Activated CD8-positive, alpha-beta memory T cell treated with anti-CD3 and anti-CD28 coated beads for 1 hour (primary cell): ENCODE results near the gene CRIM1.

ENCODE experiments used
- DNase-seq, 2 donors: peaks; one replicate each; pipeline ENCODE4 v3.0.0-alpha.2; 2020; ENCODE audit warnings: low read depth in 1 of 2; ENCODE audit errors: extremely low read depth in 1 of 2

CRIM1 gene

DNA sequence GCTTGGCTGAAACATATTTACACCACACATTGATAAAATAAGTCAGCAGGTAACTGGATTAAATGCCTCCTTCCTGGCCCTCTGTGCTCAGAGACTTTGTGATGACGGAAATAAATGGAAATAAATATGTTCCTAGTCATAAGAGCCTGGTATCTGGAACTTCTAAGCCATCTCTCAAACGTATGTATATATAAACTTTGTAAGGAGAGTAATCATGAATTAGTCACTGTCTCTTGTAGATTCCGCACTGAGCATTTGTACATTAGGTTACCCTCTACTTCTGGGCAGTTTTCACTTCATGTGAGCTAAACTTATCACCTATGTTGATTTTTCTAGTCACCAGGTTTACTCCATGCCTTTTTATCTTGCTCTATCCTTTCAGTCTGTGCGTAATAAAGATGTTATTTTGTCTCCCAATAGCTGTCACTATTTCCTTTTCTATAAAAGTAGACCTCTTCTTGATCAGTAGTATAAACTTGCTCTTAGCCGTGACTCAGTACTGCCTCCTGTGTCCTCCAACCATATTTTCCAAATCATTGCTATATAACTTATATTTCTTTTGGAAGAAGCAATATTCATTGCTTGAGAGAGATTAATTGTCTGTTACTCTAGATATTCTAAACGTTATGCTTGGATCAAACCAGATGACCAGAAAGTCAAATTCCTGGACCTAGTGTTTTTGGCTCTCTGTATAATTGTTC is 189.2 kb downstream of the CRIM1 start:
- DNase-seq, result no peak

DNA sequence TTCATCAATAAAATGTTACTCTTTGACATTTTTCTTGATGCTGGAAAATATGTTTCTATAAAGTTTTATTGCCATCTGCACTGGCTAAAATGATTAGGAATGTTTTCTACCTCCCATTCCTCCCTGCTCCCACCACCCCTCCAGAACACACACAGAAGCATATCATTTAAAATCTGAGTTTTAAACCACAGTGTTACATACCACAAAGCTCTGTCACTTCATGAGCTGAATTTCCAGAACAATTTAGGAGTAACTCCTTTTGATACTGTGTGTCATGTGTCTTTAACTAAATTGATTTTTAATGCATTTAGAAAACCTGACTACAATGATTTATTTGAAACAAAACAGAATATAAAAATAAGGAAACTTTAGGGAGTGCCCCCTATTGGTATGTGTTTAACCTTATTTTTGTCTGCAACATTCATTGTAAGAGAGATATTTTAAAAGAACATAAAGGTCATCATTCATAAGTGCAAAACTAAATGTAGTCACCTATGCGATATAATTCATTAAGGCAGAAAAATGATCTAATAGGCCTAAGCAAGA is 190.4 kb downstream of the CRIM1 start:
- no peak for DNase-seq

- no peak for DNase-seq
These were observed 192.3 kb downstream of the CRIM1 start for GRCh38 chr2:36547906-36548305.

DNA sequence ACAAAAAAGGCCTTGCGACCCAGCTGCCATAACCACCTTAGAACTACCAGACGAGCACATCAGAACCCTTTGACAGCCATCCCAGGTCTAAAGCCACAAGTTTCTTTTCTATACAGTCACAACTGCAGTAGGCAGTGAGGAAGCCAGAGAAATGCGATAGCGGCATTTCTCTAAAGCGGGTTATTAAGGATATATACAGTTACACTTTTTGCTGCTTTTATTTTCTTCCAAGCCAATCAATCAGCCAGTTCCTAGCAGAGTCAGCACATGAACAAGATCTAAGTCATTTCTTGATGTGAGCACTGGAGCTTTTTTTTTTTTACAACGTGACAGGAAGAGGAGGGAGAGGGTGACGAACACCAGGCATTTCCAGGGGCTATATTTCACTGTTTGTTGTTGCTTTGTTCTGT is 193.6 kb downstream of the CRIM1 start:
- no peak for DNase-seq

DNA sequence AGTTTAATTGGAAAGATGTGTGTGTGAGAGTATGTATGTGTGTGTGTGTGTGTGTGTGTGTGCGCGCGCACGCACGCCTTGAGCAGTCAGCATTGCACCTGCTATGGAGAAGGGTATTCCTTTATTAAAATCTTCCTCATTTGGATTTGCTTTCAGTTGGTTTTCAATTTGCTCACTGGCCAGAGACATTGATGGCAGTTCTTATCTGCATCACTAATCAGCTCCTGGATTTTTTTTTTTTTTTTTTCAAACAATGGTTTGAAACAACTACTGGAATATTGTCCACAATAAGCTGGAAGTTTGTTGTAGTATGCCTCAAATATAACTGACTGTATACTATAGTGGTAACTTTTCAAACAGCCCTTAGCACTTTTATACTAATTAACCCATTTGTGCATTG is 194.4 kb downstream of the CRIM1 start:
- no peak for DNase-seq

DNA sequence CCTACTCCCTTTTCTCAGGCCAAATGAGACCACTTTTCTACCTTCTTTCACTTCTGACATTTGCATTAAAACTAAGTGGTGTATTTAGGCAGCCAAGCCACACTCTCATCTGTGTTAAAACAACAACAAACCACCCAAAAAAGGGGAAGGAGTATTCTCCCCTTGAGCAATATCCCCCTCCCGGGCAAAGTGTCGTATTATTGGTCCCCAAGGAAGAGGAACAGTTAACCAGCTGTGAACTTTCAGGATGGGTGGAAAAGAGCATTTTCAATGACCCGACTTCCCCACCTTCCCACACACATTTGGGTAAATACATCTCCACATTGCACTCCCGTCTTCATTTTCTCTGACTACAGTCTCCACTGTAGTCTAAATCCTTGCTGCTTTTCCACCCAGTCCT is 198.1 kb downstream of the CRIM1 start:
- no peak for DNase-seq

DNA sequence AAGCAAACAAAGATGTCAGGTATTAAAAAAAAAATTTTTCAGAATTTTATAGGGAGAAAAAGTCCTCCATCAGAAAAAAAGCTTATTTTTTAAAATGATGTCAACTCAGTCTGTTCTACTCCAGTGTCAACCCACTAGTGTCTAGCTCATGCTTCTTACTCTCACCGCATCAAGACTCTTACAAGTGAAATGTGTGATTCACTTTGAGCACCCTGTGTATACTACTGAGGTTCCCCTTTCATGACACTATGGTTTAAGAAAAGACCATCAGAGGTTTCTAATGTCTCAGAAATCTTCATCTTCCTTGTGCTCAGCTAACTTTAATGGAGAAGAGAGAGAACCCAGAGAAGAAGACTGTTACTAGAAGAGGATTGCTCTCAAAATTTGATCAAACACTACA is 199.0 kb downstream of the CRIM1 start:
- DNase-seq, result no peak

DNA sequence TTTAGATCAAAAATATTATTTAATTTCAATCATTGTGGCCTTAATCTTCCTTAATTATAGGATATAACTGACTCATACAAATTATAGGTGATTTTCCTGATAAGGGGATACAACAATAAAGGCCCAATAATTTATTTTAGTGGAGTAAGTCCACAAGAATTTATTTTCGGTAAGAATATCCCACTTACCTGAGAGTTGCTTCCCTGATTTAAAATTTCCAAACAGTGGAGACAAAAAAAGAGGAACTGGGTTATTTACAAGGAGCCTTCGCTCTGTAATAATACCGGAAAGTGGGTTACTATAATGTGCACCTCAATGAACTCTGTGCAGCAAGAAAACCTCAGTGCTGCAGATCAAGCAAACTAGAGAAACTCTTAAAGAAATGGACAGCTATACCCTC is 200.2 kb downstream of the CRIM1 start:
- no peak for DNase-seq

GRCh38 chr2:36556842-36557241 is 201.3 kb downstream of the CRIM1 start:
- DNase-seq, result no peak

DNA sequence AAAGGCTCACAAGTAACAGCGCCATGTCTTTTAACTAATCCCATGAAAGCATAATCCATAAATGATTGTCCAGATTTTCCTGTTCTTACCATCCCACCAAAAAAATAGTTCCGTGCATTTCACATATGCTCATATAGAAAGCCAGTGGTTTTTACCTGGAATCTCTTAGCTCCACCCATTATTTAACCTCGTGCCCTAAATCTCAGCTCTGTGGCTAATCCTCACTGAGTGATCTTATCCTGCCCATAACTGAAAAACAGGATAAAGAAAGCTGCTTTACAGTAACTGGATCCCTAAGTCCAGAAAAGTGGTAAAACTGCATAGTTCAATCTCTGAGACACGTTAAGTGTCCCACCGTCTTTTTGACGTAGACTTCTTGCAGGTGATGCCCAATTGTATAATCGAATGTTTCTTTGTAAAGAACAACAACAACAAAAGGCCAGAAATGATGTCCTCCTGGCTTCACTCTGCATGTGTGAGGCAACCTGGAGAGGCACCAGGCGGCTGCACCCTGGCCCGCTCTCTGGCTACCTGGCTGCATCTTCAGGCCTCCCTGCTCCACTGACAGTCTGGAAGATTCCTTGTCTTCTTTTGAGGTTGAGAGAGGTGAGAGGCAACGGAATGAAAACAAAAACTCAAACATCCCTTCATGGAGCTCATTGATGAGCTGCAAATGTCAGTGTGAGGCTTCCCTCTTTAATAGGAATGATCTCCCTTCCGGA is 203.8 kb downstream of the CRIM1 start:
- DNase-seq, result no peak

DNA sequence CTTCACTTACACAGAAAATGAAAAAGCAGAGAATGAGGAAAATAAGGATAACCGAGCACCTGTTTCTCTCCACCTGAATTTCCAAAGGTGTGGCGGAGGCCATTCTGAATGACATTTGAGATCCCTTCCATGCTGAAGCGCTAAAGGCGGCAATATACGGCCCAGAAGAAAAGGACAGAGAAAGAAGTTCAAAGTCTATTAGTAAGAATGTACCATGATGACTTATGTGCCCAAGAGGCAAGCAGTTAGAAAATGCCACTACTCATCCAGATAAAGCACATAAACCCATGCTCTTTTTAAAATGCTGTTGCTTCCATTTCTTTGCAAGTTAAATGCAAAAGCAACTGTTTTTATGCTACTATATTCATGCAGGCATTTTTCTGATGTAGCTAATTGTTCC is 205.1 kb downstream of the CRIM1 start:
- DNase-seq, result no peak

- no peak for DNase-seq
These were observed 205.8 kb downstream of the CRIM1 start for GRCh38 chr2:36561237-36561944.

DNA sequence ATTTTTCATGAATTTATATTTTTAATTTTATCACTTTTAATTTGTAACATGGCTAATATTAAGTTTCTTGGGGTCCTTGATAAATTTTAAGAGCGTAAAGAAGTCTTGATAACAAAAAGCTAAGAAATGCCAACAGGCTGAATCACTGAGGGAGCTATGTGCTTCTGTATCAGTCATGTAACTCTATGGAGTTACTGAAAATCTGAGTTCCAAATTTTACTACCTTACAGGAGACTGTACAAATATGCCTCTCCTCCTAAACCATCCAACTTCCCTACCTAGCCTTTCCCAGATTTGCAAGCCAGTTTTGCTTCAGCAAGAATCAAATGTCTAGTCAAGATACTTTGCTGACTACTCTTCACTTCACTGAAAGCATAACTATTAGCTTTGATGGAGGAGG is 206.7 kb downstream of the CRIM1 start:
- no peak for DNase-seq

GRCh38 chr2:36562973-36563532 is 207.5 kb downstream of the CRIM1 start:
- DNase-seq, result no peak

DNA sequence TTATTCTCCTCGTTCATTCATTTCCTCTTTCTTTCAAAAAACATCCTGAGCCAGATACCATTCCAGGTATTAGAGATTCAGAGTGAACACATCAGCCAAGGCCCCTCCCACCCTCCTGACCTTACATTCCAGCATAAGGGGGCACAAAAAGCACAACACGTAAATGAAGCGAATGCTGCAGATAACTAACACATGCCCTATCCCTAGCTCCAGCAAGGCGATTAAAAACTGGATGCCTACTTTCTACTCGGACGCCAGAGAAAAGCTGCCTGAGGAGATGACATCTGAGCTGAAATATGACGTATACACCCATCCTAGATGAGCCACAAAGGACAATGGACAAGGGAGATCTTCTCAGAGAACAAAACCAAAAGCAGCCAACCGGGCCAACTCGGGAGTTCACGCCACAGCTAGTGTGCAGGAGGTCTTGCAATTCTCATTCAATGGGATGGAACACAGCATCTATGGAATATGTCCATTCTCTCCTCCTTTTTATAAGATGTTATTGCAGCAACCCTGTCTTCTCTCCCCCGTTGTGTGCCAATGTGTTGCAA is 208.9 kb downstream of the CRIM1 start:
- no peak for DNase-seq

DNA sequence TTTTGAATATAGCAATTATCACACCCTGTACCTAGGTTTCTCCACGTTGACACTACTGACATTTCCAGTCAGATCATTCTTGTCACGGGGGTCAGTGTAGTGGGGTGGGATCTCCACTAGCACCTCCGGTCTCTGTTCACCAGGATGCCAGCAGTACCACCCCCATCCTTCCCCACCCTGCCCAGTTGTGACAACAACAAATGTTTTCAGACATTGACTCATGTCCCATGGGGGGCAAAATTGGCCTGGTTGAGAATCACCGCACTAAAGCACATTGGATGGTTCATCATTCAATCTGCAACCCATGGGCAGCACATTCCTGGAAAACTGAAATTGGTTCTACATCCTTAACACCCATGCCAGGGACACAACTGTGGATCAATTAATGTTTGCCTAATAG is 210.1 kb downstream of the CRIM1 start:
- DNase-seq, result no peak

DNA sequence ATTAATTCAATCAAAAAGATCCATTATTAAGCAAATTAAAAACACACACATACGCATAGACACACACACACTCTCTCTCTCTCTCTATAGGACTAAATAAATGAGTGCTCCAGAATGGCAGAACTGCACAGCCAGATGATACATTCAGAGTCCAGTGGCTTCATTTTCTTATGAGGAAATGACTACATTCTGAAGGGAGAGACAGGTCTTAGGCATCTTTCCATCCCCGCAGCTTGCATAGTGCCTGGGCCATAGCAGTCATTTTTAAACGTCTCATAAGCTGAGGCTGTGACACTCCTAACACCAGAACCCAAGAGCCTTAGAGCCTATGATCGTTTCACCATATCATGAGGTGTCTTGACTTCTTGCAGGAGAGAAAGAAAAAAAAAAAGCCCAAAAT is 211.3 kb downstream of the CRIM1 start:
- DNase-seq, result no peak

GRCh38 chr2:36567711-36568408 is 212.3 kb downstream of the CRIM1 start:
- DNase-seq, result no peak

DNA sequence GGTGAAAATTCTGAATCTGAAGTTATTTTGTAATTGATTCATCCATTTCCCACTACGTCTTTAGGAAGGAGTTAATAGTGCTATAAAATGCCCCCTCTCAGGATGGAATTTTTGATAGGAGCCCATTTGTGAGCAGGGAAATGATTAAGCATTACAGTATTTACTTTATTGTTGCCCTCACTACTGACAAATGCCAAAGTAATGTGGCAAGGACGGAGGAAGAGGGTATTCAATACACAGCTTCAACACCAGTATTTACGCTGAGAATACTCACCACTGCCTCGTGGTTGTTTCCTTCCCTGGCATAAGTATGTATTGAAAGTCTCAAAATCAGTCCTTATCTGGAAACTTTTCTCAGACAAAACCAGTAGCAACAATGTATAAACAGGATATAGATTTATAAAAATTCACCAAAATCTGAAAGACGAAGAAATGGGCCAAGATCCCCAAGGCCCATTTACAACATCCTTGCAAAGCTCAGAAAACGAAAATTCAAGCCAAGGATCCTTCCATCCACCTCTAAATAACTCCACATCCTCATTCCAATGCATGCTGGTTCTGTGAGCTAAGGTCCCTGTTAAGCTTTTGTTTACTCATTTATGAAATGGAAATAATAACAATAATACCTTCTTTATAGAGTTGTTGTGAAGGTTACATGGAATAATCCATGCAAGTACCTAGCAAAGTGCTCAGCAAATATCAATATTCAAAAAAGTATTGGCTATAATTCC is 213.1 kb downstream of the CRIM1 start:
- no peak for DNase-seq
